Measurements from ENCODE around the gene FHOD3.
A peak's percentile ranks its signal among the peaks of the same experiment; 100 is the strongest.

FHOD3 gene

GRCh38 chr18:36399055-36399454 lies 101.5 kb downstream of the FHOD3 start:
- H3K27me3 ChIP-seq (ENCODE audit: insufficient read depth, low read length, poor library complexity, severe bottlenecking): no peaks in the 10 kb centered on the region
- no peaks in the 10 kb centered on the region for H3K9me2 ChIP-seq (replicated peaks; ENCODE audit: low read depth, low read length)
- no peaks in the 10 kb centered on the region for H3K36me3 ChIP-seq (ENCODE audit: insufficient read depth, low read length)
- TF ChIP-seq EZH2phosphoT487 (IDR thresholded peaks at IDR 0.05; ENCODE audit: borderline replicate concordance): no peak
- no peak for TF ChIP-seq CTCF (conservative IDR thresholded peaks at IDR 0.05; ENCODE audit: low read length)
- no peaks in the 10 kb centered on the region for H3K79me2 ChIP-seq (ENCODE audit: insufficient read depth, low read length)
- H3K9me3 ChIP-seq (ENCODE audit: insufficient read depth, low read depth, low read length): peaks cover 3% of the 10 kb centered on the region; the same call in 1 of the 2 replicates
- no peak overlapping the region for H2AFZ ChIP-seq (ENCODE audit: low read length)
- no peak overlapping the region for H3K9ac ChIP-seq (ENCODE audit: low read depth, low read length, poor library complexity, severe bottlenecking)
- H3K4me3 ChIP-seq (ENCODE audit: low read length, poor library complexity, severe bottlenecking): no peak overlapping the region
- no peaks in the 10 kb centered on the region for H4K20me1 ChIP-seq (ENCODE audit: insufficient read depth, low read length, poor library complexity, severe bottlenecking)
- H3F3A ChIP-seq (ENCODE audit: low read depth): no peaks in the 10 kb centered on the region
- no peak overlapping the region for H3K4me2 ChIP-seq (ENCODE audit: low read depth, low read length, poor library complexity, severe bottlenecking)
- H3K4me1 ChIP-seq (ENCODE audit: insufficient read depth, low read length, poor library complexity, severe bottlenecking): no peaks in the 10 kb centered on the region

GRCh38 chr18:36401462-36401861 lies 103.9 kb downstream of the FHOD3 start:
- H3K4me2 ChIP-seq (ENCODE audit: low read depth, low read length, poor library complexity, severe bottlenecking): no peak overlapping the region
- H4K20me1 ChIP-seq (ENCODE audit: insufficient read depth, low read length, poor library complexity, severe bottlenecking): no peaks in the 10 kb centered on the region
- no peaks in the 10 kb centered on the region for H3F3A ChIP-seq (ENCODE audit: low read depth)
- no peaks in the 10 kb centered on the region for H3K4me1 ChIP-seq (ENCODE audit: insufficient read depth, low read length, poor library complexity, severe bottlenecking)
- peaks cover under 1% of the 10 kb centered on the region; the same call in 1 of the 2 replicates for H3K9me3 ChIP-seq (ENCODE audit: insufficient read depth, low read depth, low read length)
- no peaks in the 10 kb centered on the region for H3K36me3 ChIP-seq (ENCODE audit: insufficient read depth, low read length)
- TF ChIP-seq CTCF (conservative IDR thresholded peaks at IDR 0.05; ENCODE audit: low read length) (no peak), EZH2phosphoT487 (IDR thresholded peaks at IDR 0.05; ENCODE audit: borderline replicate concordance) (no peak)
- H3K27me3 ChIP-seq (ENCODE audit: insufficient read depth, low read length, poor library complexity, severe bottlenecking): no peaks in the 10 kb centered on the region
- H3K79me2 ChIP-seq (ENCODE audit: insufficient read depth, low read length): no peaks in the 10 kb centered on the region
- H3K4me3 ChIP-seq (ENCODE audit: low read length, poor library complexity, severe bottlenecking): no peak overlapping the region
- H3K9ac ChIP-seq (ENCODE audit: low read depth, low read length, poor library complexity, severe bottlenecking): no peak overlapping the region
- H2AFZ ChIP-seq (ENCODE audit: low read length): no peak overlapping the region
- H3K9me2 ChIP-seq (replicated peaks; ENCODE audit: low read depth, low read length): no peaks in the 10 kb centered on the region

GRCh38 chr18:36402765-36403396 lies 105.4 kb downstream of the FHOD3 start:
- no peaks in the 10 kb centered on the region for H3K27me3 ChIP-seq (ENCODE audit: insufficient read depth, low read length, poor library complexity, severe bottlenecking)
- no peaks in the 10 kb centered on the region for H3K9me3 ChIP-seq (ENCODE audit: insufficient read depth, low read depth, low read length)
- H2AFZ ChIP-seq (ENCODE audit: low read length): no peak overlapping the region
- H3K4me3 ChIP-seq (ENCODE audit: low read length, poor library complexity, severe bottlenecking): no peak overlapping the region
- H3K79me2 ChIP-seq (ENCODE audit: insufficient read depth, low read length): no peaks in the 10 kb centered on the region
- TF ChIP-seq CTCF (conservative IDR thresholded peaks at IDR 0.05; ENCODE audit: low read length) (0 out of 2 replicates have a peak, but pooled peaks have one; percentile 17), EZH2phosphoT487 (IDR thresholded peaks at IDR 0.05; ENCODE audit: borderline replicate concordance) (no peak)
- no peak overlapping the region for H3K9ac ChIP-seq (ENCODE audit: low read depth, low read length, poor library complexity, severe bottlenecking)
- no peaks in the 10 kb centered on the region for H4K20me1 ChIP-seq (ENCODE audit: insufficient read depth, low read length, poor library complexity, severe bottlenecking)
- H3K36me3 ChIP-seq (ENCODE audit: insufficient read depth, low read length): no peaks in the 10 kb centered on the region
- H3K4me2 ChIP-seq (ENCODE audit: low read depth, low read length, poor library complexity, severe bottlenecking): no peak overlapping the region
- H3K9me2 ChIP-seq (replicated peaks; ENCODE audit: low read depth, low read length): no peaks in the 10 kb centered on the region
- no peaks in the 10 kb centered on the region for H3K4me1 ChIP-seq (ENCODE audit: insufficient read depth, low read length, poor library complexity, severe bottlenecking)
- H3F3A ChIP-seq (ENCODE audit: low read depth): no peaks in the 10 kb centered on the region
